ENCODE results near the gene OSBPL5. TPM values are rescaled to one million over a fixed set of nuclear protein-coding genes. Genes with fewer than 3 reads are reported as not detected.

The OSBPL5 gene
- total and polyA plus RNA-seq, 2 of the 4 experiments (the other 2 are of a cell fraction): 14.9 to 22.3 TPM

DNA sequence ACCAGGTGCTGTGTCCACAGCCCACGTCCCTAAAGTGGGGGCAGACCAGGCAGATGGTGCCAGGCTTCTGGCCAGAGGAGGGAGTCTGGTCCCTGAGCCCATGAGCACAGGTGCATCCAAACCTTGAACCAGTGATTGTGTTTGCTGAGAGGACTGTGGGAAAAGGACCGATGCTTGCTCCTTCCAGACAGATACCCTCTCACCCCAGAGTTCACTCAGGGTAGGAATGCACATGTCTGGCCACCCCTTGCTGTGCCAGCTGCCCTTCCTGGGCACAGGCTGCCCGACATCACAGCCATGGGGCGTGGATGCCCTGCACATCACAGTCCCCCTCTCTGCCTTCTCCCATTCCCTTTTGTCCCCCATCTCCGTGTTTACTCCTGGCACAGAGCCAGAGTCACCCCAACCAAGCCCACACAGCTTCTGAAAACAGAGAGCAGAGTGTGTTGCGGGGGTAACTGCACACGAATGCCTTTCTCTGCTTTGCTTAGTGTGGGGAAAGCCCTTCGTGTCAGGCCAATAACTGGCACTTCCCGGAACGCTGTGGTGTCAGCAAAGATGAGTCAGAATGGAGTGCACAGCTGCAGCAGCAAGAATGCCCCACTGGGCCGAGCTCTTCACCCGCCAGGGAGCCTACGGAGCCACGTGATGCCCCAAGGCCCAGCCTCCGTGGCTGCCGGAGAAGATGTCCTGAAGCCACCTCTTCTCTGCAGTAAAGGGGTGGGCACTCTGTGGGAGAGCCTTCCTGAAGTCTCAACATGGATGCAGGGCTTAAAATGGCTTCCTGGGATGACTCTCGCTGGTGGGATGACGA lies 115.5 kb downstream of the OSBPL5 start (continued):
- TF ChIP-seq, protein P1, sequence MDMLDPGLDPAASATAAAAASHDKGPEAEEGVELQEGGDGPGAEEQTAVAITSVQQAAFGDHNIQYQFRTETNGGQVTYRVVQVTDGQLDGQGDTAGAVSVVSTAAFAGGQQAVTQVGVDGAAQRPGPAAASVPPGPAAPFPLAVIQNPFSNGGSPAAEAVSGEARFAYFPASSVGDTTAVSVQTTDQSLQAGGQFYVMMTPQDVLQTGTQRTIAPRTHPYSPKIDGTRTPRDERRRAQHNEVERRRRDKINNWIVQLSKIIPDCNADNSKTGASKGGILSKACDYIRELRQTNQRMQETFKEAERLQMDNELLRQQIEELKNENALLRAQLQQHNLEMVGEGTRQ (IDR thresholded peaks at IDR 0.05; ENCODE audit: low read depth, low read length): peak; percentile 98
- TF ChIP-seq MXI1 (IDR thresholded peaks at IDR 0.05; ENCODE audit: borderline replicate concordance, low read depth, low read length) (no peak), RCOR1 (IDR thresholded peaks at IDR 0.05; ENCODE audit: insufficient replicate concordance, low read length) (peak; percentile 55)

DNA sequence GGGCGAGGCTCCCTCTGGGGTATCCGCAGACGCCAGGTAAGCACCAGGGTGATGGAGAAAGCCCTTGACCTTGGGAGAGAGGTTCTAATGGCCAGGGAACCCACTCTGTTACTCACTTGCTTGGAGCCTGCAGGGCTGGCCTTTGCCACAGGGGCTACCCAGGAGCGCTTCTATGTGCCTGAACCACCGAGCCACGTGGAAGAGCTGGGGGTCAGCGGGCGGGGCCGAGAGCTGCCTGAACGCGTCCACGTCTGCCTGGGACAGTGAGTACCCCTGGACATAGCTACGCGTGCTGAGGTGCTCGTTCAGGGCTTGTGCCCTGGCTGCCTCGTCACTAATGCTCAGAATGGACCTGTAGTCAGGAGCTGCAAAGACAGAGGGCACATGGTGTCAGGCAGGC lies 117.5 kb downstream of the OSBPL5 start:
- no peak for DNase-seq
- POLR2A ChIA-PET (ENCODE audit: unreplicated experiment): no interaction called here
- Histone ChIP-seq H3K4ac (ENCODE audit: low read depth, low read length) (no peak overlapping the region), H3K79me1 (ENCODE audit: low read depth in 1 of 2, low read length in 2 of 2) (peaks cover 19 to 95% of the 10 kb centered on the region in 2 experiments; a peak in 3 of 4 replicates), H3K18ac (ENCODE audit: low read depth, low read length) (no peak overlapping the region), H3K4me3 (ENCODE audit: insufficient read depth, low read depth, low read length) (no peak overlapping the region), H3K9me3 (ENCODE audit: control insufficient read depth, insufficient read depth, low read length) (no peaks in the 10 kb centered on the region), H3K27ac (ENCODE audit: insufficient read depth, low read length) (no peak overlapping the region), H4K5ac (ENCODE audit: low read depth, low read length) (no peak overlapping the region), H4K91ac (ENCODE audit: insufficient read depth, low read depth, low read length) (no peak overlapping the region), H2BK5ac (ENCODE audit: low read depth, low read length, poor library complexity, severe bottlenecking) (no peak overlapping the region), H3K4me2 (ENCODE audit: low read depth, low read length) (no peak overlapping the region), H2AFZ (replicated peaks; ENCODE audit: low read length, poor library complexity) (no peak overlapping the region), H4K8ac (ENCODE audit: low read depth in 2 of 2, low read length in 2 of 2) (no peak overlapping the region), H2AK5ac (ENCODE audit: low read depth, low read length) (peak overlapping the region; percentile 17; the same call in 1 of the 2 replicates), H3K4me1 (ENCODE audit: control insufficient read depth, insufficient read depth, low read length) (peaks cover 25% of the 10 kb centered on the region), H2BK15ac (ENCODE audit: low read depth, low read length) (no peak overlapping the region), H3K36me3 (ENCODE audit: control insufficient read depth, insufficient read depth, low read length) (peaks cover 24% of the 10 kb centered on the region), H3K56ac (ENCODE audit: extremely low read depth, insufficient read depth, low read length) (no peak overlapping the region), H3K9me1 (ENCODE audit: insufficient read depth, low read length) (peaks cover 52% of the 10 kb centered on the region), H2AK9ac (replicated peaks; ENCODE audit: low read depth, low read length, poor library complexity) (no peak overlapping the region), H3K23ac (ENCODE audit: low read depth, low read length) (no peak overlapping the region; the same call in 1 of the 2 replicates), H3K27me3 (ENCODE audit: control insufficient read depth, insufficient read depth, low read length) (no peaks in the 10 kb centered on the region), H3K9ac (ENCODE audit: low read depth, low read length) (no peak overlapping the region), H3K14ac (replicated peaks; ENCODE audit: low read depth, low read length) (no peak overlapping the region), H2BK20ac (ENCODE audit: low read depth, low read length) (no peak overlapping the region), H2BK120ac (ENCODE audit: low read depth, low read length) (no peak overlapping the region), H4K20me1 (ENCODE audit: insufficient read depth, low read length) (peaks cover 98% of the 10 kb centered on the region)
- in situ Hi-C loops (cut with MboI; ENCODE audit: low sequenced_read_pairs) (no loop called here), dilution Hi-C loops (cut with HindIII; ENCODE audit: low sequenced_read_pairs, unreplicated experiment) (no loop called here), intact Hi-C loops (cut with micrococcal nuclease) (no loop called here)
- BruUV-seq (replicated peaks): no TSS peak
- no peak for ATAC-seq (ENCODE audit: low read depth)
- TF ChIP-seq NFE2L2 (IDR thresholded peaks at IDR 0.05; ENCODE audit: low read depth, low read length): no peak
- no peak for TF ChIP-seq MAFK (IDR thresholded peaks at IDR 0.05; ENCODE audit: low read depth, low read length)
- no peak for TF ChIP-seq MAZ (IDR thresholded peaks at IDR 0.05; ENCODE audit: borderline replicate concordance, low read depth, low read length)
- no peak for TF ChIP-seq RAD21 (IDR thresholded peaks at IDR 0.05; ENCODE audit: low read length)
- no peak for TF ChIP-seq POLR2A (IDR thresholded peaks at IDR 0.05; ENCODE audit: low read depth, low read length)
- TF ChIP-seq, protein P2, sequence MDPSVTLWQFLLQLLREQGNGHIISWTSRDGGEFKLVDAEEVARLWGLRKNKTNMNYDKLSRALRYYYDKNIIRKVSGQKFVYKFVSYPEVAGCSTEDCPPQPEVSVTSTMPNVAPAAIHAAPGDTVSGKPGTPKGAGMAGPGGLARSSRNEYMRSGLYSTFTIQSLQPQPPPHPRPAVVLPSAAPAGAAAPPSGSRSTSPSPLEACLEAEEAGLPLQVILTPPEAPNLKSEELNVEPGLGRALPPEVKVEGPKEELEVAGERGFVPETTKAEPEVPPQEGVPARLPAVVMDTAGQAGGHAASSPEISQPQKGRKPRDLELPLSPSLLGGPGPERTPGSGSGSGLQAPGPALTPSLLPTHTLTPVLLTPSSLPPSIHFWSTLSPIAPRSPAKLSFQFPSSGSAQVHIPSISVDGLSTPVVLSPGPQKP (IDR thresholded peaks at IDR 0.05; ENCODE audit: borderline replicate concordance, low read depth, low read length): no peak
- TF ChIP-seq, protein P3, sequence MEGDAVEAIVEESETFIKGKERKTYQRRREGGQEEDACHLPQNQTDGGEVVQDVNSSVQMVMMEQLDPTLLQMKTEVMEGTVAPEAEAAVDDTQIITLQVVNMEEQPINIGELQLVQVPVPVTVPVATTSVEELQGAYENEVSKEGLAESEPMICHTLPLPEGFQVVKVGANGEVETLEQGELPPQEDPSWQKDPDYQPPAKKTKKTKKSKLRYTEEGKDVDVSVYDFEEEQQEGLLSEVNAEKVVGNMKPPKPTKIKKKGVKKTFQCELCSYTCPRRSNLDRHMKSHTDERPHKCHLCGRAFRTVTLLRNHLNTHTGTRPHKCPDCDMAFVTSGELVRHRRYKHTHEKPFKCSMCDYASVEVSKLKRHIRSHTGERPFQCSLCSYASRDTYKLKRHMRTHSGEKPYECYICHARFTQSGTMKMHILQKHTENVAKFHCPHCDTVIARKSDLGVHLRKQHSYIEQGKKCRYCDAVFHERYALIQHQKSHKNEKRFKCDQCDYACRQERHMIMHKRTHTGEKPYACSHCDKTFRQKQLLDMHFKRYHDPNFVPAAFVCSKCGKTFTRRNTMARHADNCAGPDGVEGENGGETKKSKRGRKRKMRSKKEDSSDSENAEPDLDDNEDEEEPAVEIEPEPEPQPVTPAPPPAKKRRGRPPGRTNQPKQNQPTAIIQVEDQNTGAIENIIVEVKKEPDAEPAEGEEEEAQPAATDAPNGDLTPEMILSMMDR (conservative IDR thresholded peaks at IDR 0.05; ENCODE audit: low read depth, low read length): no peak
- TF ChIP-seq FOS (IDR thresholded peaks at IDR 0.05; ENCODE audit: low read depth, low read length): no peak
- TF ChIP-seq CHD1 (IDR thresholded peaks at IDR 0.05; ENCODE audit: low read depth, low read length): no peak
- CTCF ChIA-PET: interaction anchor here (0.6 to 1.2 kb wide), 3 partner anchors 10 to 1088 kb away, joined by 3 to 8 read pairs (median 4); no protein-coding TSS in a partner anchor
- WGBS, 2 experiments (ENCODE audit: extremely low coverage in 2 of 2, insufficient read length in 1 of 2): 96% methylated on average over 13 of the region's 16 CpGs; no CpG with 5 or more reads in 1 of the 2 experiments

Measured in IMR-90 (cell line).